Body of pancreas (tissue), 4 donors: ENCODE data around the gene MED12L.

Experiments
- POLR2A ChIP-seq, 3 donors: fragments of 450-650 bp; IDR thresholded peaks; one replicate each; pipeline ENCODE4 v1.6.1; 2016; ENCODE audit warnings: antibody characterized with exemption in 3 of 3, mild to moderate bottlenecking in 2 of 3
- TF ChIP-seq, protein P1 (sequence below), 7 experiments: fragments of 450-650 bp in 4 of 7; fragments of 200-600 bp in 3 of 7; sonication (generic) in 3 of 7; IDR thresholded peaks; one replicate each; pipeline ENCODE4 v1.5.1; 2016 to 2019; ENCODE audit warnings: antibody characterized with exemption in 7 of 7

DNA sequence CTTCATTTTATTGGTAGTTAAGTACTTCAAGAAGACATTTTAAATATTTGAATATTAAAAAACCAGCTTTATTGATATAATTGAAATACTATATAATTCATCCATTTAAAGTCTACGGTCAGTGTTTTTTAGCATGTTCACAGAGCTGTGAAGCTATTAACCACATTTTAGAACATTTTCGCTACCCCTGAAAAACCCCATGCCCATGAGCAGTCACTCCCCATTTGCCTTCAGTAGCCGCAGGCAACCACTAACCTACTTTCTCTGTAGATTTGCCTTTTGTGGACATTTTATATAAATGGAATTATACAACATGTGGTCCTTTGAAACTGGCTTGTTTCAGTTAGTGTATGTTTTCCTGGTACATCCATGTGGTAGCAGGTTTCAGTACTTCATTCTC, 61.8 kb downstream of the MED12L start:
- TF ChIP-seq, protein P1, sequence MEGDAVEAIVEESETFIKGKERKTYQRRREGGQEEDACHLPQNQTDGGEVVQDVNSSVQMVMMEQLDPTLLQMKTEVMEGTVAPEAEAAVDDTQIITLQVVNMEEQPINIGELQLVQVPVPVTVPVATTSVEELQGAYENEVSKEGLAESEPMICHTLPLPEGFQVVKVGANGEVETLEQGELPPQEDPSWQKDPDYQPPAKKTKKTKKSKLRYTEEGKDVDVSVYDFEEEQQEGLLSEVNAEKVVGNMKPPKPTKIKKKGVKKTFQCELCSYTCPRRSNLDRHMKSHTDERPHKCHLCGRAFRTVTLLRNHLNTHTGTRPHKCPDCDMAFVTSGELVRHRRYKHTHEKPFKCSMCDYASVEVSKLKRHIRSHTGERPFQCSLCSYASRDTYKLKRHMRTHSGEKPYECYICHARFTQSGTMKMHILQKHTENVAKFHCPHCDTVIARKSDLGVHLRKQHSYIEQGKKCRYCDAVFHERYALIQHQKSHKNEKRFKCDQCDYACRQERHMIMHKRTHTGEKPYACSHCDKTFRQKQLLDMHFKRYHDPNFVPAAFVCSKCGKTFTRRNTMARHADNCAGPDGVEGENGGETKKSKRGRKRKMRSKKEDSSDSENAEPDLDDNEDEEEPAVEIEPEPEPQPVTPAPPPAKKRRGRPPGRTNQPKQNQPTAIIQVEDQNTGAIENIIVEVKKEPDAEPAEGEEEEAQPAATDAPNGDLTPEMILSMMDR (IDR thresholded peaks at IDR 0.05) = no peak
- no peak for TF ChIP-seq POLR2A (IDR thresholded peaks at IDR 0.05)
